Thyroid gland (tissue), 4 donors: ENCODE measurements around the gene SCFD2.

Experiments
- POLR2A ChIP-seq, 2 donors: fragments of 450-650 bp; IDR thresholded peaks; one replicate each; pipeline ENCODE4 v1.6.1; 2017; ENCODE audit warnings: antibody characterized with exemption in 2 of 2, mild to moderate bottlenecking in 2 of 2, moderate library complexity in 1 of 2
- TF ChIP-seq, protein P1 (sequence below), 6 experiments: fragments of 200-600 bp in 3 of 6; fragments of 450-650 bp in 3 of 6; sonication (generic) in 3 of 6; IDR thresholded peaks; one replicate each; pipeline ENCODE4 v1.5.1; 2016 to 2019; ENCODE audit warnings: antibody characterized with exemption in 6 of 6, mild to moderate bottlenecking in 2 of 6, inconsistent platforms in 1 of 6, moderate library complexity in 1 of 6

- TF ChIP-seq, protein P1, sequence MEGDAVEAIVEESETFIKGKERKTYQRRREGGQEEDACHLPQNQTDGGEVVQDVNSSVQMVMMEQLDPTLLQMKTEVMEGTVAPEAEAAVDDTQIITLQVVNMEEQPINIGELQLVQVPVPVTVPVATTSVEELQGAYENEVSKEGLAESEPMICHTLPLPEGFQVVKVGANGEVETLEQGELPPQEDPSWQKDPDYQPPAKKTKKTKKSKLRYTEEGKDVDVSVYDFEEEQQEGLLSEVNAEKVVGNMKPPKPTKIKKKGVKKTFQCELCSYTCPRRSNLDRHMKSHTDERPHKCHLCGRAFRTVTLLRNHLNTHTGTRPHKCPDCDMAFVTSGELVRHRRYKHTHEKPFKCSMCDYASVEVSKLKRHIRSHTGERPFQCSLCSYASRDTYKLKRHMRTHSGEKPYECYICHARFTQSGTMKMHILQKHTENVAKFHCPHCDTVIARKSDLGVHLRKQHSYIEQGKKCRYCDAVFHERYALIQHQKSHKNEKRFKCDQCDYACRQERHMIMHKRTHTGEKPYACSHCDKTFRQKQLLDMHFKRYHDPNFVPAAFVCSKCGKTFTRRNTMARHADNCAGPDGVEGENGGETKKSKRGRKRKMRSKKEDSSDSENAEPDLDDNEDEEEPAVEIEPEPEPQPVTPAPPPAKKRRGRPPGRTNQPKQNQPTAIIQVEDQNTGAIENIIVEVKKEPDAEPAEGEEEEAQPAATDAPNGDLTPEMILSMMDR (IDR thresholded peaks at IDR 0.05) = no peak
- TF ChIP-seq POLR2A (IDR thresholded peaks at IDR 0.05) = no peak
These were observed 342.1 kb downstream of the SCFD2 start for GRCh38 chr4:53023677-53024299.
